ENCODE data around the gene RBM33. TPM values are rescaled to one million over a fixed set of nuclear protein-coding genes. Genes with fewer than 3 reads are reported as not detected.

The RBM33 gene
- total RNA-seq, 1 experiment from 2014 or later = 80.5 TPM

DNA sequence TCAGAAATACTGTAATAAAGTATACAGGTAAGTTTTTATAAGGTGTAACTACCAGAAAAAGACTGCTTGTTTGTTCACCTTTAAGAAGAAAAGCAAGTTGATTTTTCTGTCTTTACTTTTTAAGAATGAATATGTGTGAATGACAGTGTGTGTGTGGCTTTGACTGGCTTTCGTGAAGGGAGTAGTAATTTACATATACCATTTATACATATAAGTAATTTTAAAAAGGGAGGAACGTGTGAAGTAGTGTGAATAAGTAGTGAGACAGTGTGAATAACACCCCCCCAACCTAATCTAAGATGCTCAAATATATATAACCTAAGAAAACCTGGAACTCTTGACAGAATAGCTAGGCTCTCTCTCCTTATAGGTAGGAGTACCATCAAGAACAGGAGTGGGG, 33.2 kb downstream of the RBM33 start:
- TF ChIP-seq, protein P1, sequence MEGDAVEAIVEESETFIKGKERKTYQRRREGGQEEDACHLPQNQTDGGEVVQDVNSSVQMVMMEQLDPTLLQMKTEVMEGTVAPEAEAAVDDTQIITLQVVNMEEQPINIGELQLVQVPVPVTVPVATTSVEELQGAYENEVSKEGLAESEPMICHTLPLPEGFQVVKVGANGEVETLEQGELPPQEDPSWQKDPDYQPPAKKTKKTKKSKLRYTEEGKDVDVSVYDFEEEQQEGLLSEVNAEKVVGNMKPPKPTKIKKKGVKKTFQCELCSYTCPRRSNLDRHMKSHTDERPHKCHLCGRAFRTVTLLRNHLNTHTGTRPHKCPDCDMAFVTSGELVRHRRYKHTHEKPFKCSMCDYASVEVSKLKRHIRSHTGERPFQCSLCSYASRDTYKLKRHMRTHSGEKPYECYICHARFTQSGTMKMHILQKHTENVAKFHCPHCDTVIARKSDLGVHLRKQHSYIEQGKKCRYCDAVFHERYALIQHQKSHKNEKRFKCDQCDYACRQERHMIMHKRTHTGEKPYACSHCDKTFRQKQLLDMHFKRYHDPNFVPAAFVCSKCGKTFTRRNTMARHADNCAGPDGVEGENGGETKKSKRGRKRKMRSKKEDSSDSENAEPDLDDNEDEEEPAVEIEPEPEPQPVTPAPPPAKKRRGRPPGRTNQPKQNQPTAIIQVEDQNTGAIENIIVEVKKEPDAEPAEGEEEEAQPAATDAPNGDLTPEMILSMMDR (IDR thresholded peaks at IDR 0.05; ENCODE audit: unreplicated experiment) = no peak
- peaks cover 62% of the 10 kb centered on the region for H3K36me3 Mint-ChIP-seq (ENCODE audit: insufficient read depth, unreplicated experiment)
- no peaks in the 10 kb centered on the region for H3K27me3 Mint-ChIP-seq (ENCODE audit: insufficient read depth, unreplicated experiment)
- H3K4me3 Mint-ChIP-seq (ENCODE audit: unreplicated experiment) = no peak overlapping the region
- intact Hi-C loops (cut with micrococcal nuclease) = no loop called here
- DNase-seq (ENCODE audit: unreplicated experiment) = no peak
- H3K27ac Mint-ChIP-seq (ENCODE audit: low read depth, unreplicated experiment) = no peak overlapping the region
- POLR2A ChIA-PET = no interaction called here
- no TSS peak for BruUV-seq (replicated peaks)
- CTCF ChIA-PET = interaction anchor here (1.4 kb wide), 1 partner anchor 79 kb away, joined by 5 read pairs; no protein-coding TSS in a partner anchor
- no peaks in the 10 kb centered on the region for H3K4me1 Mint-ChIP-seq (ENCODE audit: insufficient read depth, unreplicated experiment)
- no peaks in the 10 kb centered on the region for H3K9me3 Mint-ChIP-seq (ENCODE audit: unreplicated experiment)

DNA sequence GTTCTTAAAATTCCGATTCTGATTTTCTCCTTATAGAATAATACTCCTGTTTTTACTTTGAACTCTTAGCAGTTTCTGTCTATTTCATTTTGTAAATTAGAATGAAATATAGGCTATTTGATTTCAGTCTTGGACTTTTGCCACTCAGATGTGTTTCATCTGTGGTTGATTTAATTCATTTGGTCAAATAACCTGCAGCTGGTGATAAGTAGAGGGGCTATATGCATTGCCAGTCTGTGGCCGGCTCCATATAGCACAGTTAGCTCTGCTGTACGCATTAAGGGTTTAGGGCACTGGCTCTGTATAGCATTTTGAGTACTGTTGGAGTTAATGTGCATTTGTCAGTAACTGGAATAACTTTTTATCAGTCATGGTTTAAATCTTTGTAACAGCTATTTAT, 35.7 kb downstream of the RBM33 start:
- no TSS peak for BruUV-seq (replicated peaks)
- intact Hi-C loops (cut with micrococcal nuclease) = no loop called here
- Mint-ChIP-seq H3K4me3 (ENCODE audit: unreplicated experiment) (no peak overlapping the region), H3K4me1 (ENCODE audit: insufficient read depth, unreplicated experiment) (no peaks in the 10 kb centered on the region), H3K27me3 (ENCODE audit: insufficient read depth, unreplicated experiment) (no peaks in the 10 kb centered on the region), H3K36me3 (ENCODE audit: insufficient read depth, unreplicated experiment) (peaks cover 64% of the 10 kb centered on the region), H3K27ac (ENCODE audit: low read depth, unreplicated experiment) (no peak overlapping the region), H3K9me3 (ENCODE audit: unreplicated experiment) (no peaks in the 10 kb centered on the region)
- TF ChIP-seq, protein P1 (IDR thresholded peaks at IDR 0.05; ENCODE audit: unreplicated experiment) = no peak
- POLR2A ChIA-PET = no interaction called here
- CTCF ChIA-PET = interaction anchor here (0.8 to 1.2 kb wide), 3 partner anchors 11 to 23 kb away, joined by 3 to 5 read pairs (median 3); no protein-coding TSS in a partner anchor
- DNase-seq (ENCODE audit: unreplicated experiment) = no peak

DNA sequence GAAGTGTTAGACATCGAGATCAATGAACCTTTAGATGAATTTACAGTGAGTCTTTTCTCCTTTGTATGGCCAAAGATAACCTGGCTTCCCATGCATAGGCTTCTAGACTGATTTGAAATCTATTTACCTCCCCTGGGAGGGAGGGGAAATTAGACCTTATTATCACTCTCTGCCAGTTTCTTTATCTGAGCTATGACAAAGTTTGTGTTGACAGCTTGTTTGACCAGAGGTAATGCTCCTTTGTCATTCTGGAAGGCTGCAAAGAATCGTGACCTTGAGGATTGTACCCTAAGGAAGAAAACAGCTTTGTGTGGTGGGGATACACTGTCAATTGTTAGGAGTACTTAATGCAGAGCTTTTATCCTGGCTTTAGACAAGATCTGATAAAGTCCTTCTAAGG, 36.4 kb downstream of the RBM33 start:
- TF ChIP-seq, protein P1 (IDR thresholded peaks at IDR 0.05; ENCODE audit: unreplicated experiment) = no peak
- Mint-ChIP-seq H3K27me3 (ENCODE audit: insufficient read depth, unreplicated experiment) (no peaks in the 10 kb centered on the region), H3K9me3 (ENCODE audit: unreplicated experiment) (no peaks in the 10 kb centered on the region), H3K4me1 (ENCODE audit: insufficient read depth, unreplicated experiment) (no peaks in the 10 kb centered on the region), H3K27ac (ENCODE audit: low read depth, unreplicated experiment) (no peak overlapping the region), H3K36me3 (ENCODE audit: insufficient read depth, unreplicated experiment) (peaks cover 59% of the 10 kb centered on the region), H3K4me3 (ENCODE audit: unreplicated experiment) (no peak overlapping the region)
- POLR2A ChIA-PET = interaction anchor here (0.7 to 0.8 kb wide), 2 partner anchors 12 to 614 kb away, joined by 3 read pairs; no protein-coding TSS in a partner anchor
- CTCF ChIA-PET = interaction anchor here (0.5 to 1.2 kb wide), 4 partner anchors 8 to 23 kb away, joined by 3 to 5 read pairs (median 3); no protein-coding TSS in a partner anchor
- intact Hi-C loops (cut with micrococcal nuclease) = no loop called here
- DNase-seq (ENCODE audit: unreplicated experiment) = no peak
- no TSS peak for BruUV-seq (replicated peaks)

DNA sequence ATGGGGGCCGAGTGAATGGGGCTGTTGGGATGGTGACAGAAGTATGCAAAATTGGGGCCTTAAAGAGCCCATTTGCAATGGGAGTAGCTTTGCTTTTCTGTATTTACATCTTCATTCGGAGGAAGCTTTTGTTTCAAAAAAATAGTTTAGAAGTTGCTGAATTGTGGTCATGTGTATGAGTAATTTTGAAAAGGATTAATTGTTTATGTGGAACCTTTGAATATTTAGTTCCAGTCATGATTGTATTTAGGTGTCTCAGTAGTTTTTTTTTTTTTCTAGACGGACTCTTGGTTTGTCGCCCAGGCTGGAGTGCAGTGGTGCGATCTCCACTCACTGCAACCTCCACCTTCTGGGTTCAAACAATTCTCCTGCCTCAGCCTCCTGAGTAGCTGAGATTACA, 37.2 kb downstream of the RBM33 start:
- H3K4me1 Mint-ChIP-seq (ENCODE audit: insufficient read depth, unreplicated experiment) = no peaks in the 10 kb centered on the region
- no peaks in the 10 kb centered on the region for H3K27me3 Mint-ChIP-seq (ENCODE audit: insufficient read depth, unreplicated experiment)
- H3K9me3 Mint-ChIP-seq (ENCODE audit: unreplicated experiment) = no peaks in the 10 kb centered on the region
- H3K4me3 Mint-ChIP-seq (ENCODE audit: unreplicated experiment) = no peak overlapping the region
- TF ChIP-seq, protein P1 (IDR thresholded peaks at IDR 0.05; ENCODE audit: unreplicated experiment) = no peak
- H3K36me3 Mint-ChIP-seq (ENCODE audit: insufficient read depth, unreplicated experiment) = peaks cover 56% of the 10 kb centered on the region
- CTCF ChIA-PET = interaction anchor here (0.5 to 1.1 kb wide), 5 partner anchors 9 to 336 kb away, joined by 3 to 5 read pairs (median 3); no protein-coding TSS in a partner anchor
- H3K27ac Mint-ChIP-seq (ENCODE audit: low read depth, unreplicated experiment) = no peak overlapping the region
- BruUV-seq (replicated peaks) = no TSS peak
- POLR2A ChIA-PET = no interaction called here
- no peak for DNase-seq (ENCODE audit: unreplicated experiment)
- intact Hi-C loops (cut with micrococcal nuclease) = no loop called here

Measured in MCF 10A (cell line).